ENCODE data around the gene MAP9. TPM values are rescaled to one million over a fixed set of nuclear protein-coding genes. Genes with fewer than 3 reads are reported as not detected.
"Not testable (repeated sequence)": the region's sequence is repeated elsewhere in the genome, so short reads cannot be mapped to it uniquely, and the experiment has no call there.

MAP9 gene
- total and polyA plus RNA-seq, 2 of the 4 experiments (the other 2 are of a cell fraction), result 4.0 to 6.6 TPM

DNA sequence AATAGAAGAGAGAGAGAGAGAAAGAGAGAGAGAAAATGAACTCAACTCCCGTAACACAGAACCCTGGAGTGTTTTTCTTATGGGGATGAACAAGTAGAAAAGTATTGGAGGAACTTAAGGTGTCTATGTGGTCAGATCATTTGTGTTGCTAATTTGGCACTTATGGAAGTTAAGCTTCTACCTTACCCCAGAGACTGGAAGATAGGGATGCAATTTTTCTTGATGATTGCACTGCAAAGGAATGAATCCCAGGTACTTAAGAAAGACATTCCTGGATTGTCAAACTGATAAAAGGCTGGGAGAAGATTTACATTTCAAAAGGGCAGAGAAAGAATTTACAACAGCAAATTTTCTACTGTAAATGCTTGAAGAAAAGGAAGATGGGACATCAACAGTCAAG lies 57.2 kb downstream of the MAP9 start:
- Histone ChIP-seq H3K14ac (replicated peaks; ENCODE audit: low read depth, low read length) (no peak overlapping the region), H3K4me2 (ENCODE audit: low read depth, low read length) (no peak overlapping the region), H3K56ac (ENCODE audit: extremely low read depth, insufficient read depth, low read length) (no peak overlapping the region), H3K27ac (ENCODE audit: insufficient read depth, low read length) (no peak overlapping the region), H4K5ac (ENCODE audit: low read depth, low read length) (no peak overlapping the region), H2AK5ac (ENCODE audit: low read depth, low read length) (no peak overlapping the region), H3K79me1 (ENCODE audit: low read depth in 1 of 2, low read length in 2 of 2) (no peaks in the 10 kb centered on the region), H3K9me3 (ENCODE audit: control insufficient read depth, insufficient read depth, low read length) (no peaks in the 10 kb centered on the region), H2BK20ac (ENCODE audit: low read depth, low read length) (no peak overlapping the region), H2AK9ac (replicated peaks; ENCODE audit: low read depth, low read length, poor library complexity) (no peak overlapping the region), H3K23ac (ENCODE audit: low read depth, low read length) (no peak overlapping the region), H2BK15ac (ENCODE audit: low read depth, low read length) (no peak overlapping the region), H3K4me3 (ENCODE audit: insufficient read depth, low read depth, low read length) (no peak overlapping the region), H4K20me1 (ENCODE audit: insufficient read depth, low read length) (no peaks in the 10 kb centered on the region), H2AFZ (replicated peaks; ENCODE audit: low read length, poor library complexity) (no peak overlapping the region), H3K9ac (ENCODE audit: low read depth, low read length) (no peak overlapping the region), H3K27me3 (ENCODE audit: control insufficient read depth, insufficient read depth, low read length) (no peaks in the 10 kb centered on the region; the same call in 1 of the 2 replicates), H3K18ac (ENCODE audit: low read depth, low read length) (no peak overlapping the region), H2BK120ac (ENCODE audit: low read depth, low read length) (no peak overlapping the region), H4K8ac (ENCODE audit: low read depth in 2 of 2, low read length in 2 of 2) (no peak overlapping the region), H4K91ac (ENCODE audit: insufficient read depth, low read depth, low read length) (no peak overlapping the region), H3K9me1 (ENCODE audit: insufficient read depth, low read length) (no peaks in the 10 kb centered on the region), H3K4me1 (ENCODE audit: control insufficient read depth, insufficient read depth, low read length) (no peaks in the 10 kb centered on the region), H3K4ac (ENCODE audit: low read depth, low read length) (no peak overlapping the region), H2BK5ac (ENCODE audit: low read depth, low read length, poor library complexity, severe bottlenecking) (no peak overlapping the region), H3K36me3 (ENCODE audit: control insufficient read depth, insufficient read depth, low read length) (no peaks in the 10 kb centered on the region)
- ChIA-PET POLR2A (ENCODE audit: unreplicated experiment) (no interaction called here), CTCF (no interaction called here)
- DNase-seq (no peak), ATAC-seq (ENCODE audit: low read depth) (no peak)
- WGBS, 2 experiments (ENCODE audit: extremely low coverage in 2 of 2, insufficient read length in 1 of 2), result no CpG with 5 or more reads among the region's 1 CpG
- no TSS peak for BruUV-seq (replicated peaks)
- dilution Hi-C loops (cut with HindIII; ENCODE audit: low sequenced_read_pairs, unreplicated experiment), result no loop called here
- TF ChIP-seq RFX5 (IDR thresholded peaks at IDR 0.05; ENCODE audit: low read depth, low read length), result no peak
- TF ChIP-seq POLR2A (IDR thresholded peaks at IDR 0.05; ENCODE audit: low read depth, low read length), result no peak
- TF ChIP-seq, protein P1, sequence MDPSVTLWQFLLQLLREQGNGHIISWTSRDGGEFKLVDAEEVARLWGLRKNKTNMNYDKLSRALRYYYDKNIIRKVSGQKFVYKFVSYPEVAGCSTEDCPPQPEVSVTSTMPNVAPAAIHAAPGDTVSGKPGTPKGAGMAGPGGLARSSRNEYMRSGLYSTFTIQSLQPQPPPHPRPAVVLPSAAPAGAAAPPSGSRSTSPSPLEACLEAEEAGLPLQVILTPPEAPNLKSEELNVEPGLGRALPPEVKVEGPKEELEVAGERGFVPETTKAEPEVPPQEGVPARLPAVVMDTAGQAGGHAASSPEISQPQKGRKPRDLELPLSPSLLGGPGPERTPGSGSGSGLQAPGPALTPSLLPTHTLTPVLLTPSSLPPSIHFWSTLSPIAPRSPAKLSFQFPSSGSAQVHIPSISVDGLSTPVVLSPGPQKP (IDR thresholded peaks at IDR 0.05; ENCODE audit: borderline replicate concordance, low read depth, low read length), result no peak
- TF ChIP-seq CEBPB (IDR thresholded peaks at IDR 0.05; ENCODE audit: low read depth, low read length), result no peak
- no peak for TF ChIP-seq BHLHE40 (IDR thresholded peaks at IDR 0.05; ENCODE audit: low read depth, low read length)
- TF ChIP-seq, protein P2, sequence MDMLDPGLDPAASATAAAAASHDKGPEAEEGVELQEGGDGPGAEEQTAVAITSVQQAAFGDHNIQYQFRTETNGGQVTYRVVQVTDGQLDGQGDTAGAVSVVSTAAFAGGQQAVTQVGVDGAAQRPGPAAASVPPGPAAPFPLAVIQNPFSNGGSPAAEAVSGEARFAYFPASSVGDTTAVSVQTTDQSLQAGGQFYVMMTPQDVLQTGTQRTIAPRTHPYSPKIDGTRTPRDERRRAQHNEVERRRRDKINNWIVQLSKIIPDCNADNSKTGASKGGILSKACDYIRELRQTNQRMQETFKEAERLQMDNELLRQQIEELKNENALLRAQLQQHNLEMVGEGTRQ (IDR thresholded peaks at IDR 0.05; ENCODE audit: low read depth, low read length), result no peak
- no peak for TF ChIP-seq FOS (IDR thresholded peaks at IDR 0.05; ENCODE audit: low read depth, low read length)
- intact Hi-C loops (cut with micrococcal nuclease), result no loop called here
- in situ Hi-C loops (cut with MboI; ENCODE audit: low sequenced_read_pairs), result no loop called here

DNA sequence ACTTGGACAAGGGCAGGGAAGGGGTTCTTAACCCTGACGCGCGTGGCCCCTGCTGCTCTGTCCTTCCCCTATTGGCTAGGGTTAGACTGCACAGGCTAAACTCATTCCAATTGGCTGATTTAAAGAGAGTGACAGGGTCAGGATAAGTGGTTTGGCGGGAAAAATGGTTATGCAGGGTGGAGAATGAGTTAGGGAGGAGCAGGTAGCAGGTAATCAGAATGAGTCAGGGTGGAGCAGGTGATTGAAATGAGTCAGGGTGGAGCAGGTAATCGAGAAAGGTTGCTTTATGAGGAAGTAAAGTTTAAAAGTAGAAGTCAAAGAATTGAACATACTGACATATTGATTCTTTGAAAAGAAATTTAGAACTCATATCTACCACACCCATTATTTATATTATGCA lies 64.7 kb downstream of the MAP9 start:
- H3K9me3 ChIP-seq (ENCODE audit: control insufficient read depth, insufficient read depth, low read length); H2AFZ ChIP-seq (replicated peaks; ENCODE audit: low read length, poor library complexity); H2BK5ac ChIP-seq (ENCODE audit: low read depth, low read length, poor library complexity, severe bottlenecking); H2AK9ac ChIP-seq (replicated peaks; ENCODE audit: low read depth, low read length, poor library complexity); DNase-seq; H3K14ac ChIP-seq (replicated peaks; ENCODE audit: low read depth, low read length); H2BK15ac ChIP-seq (ENCODE audit: low read depth, low read length); H3K4me1 ChIP-seq (ENCODE audit: control insufficient read depth, insufficient read depth, low read length); CTCF ChIA-PET; dilution Hi-C loops (cut with HindIII; ENCODE audit: low sequenced_read_pairs, unreplicated experiment); H2AK5ac ChIP-seq (ENCODE audit: low read depth, low read length); BruUV-seq (replicated peaks); H3K9ac ChIP-seq (ENCODE audit: low read depth, low read length); H3K36me3 ChIP-seq (ENCODE audit: control insufficient read depth, insufficient read depth, low read length); H4K91ac ChIP-seq (ENCODE audit: insufficient read depth, low read depth, low read length); intact Hi-C loops (cut with micrococcal nuclease); H3K79me1 ChIP-seq (ENCODE audit: low read depth in 1 of 2, low read length in 2 of 2); H3K18ac ChIP-seq (ENCODE audit: low read depth, low read length); H2BK20ac ChIP-seq (ENCODE audit: low read depth, low read length); H3K4me2 ChIP-seq (ENCODE audit: low read depth, low read length); H4K20me1 ChIP-seq (ENCODE audit: insufficient read depth, low read length); H3K23ac ChIP-seq (ENCODE audit: low read depth, low read length); H3K27me3 ChIP-seq (ENCODE audit: control insufficient read depth, insufficient read depth, low read length); H4K8ac ChIP-seq (ENCODE audit: low read depth in 2 of 2, low read length in 2 of 2); ATAC-seq (ENCODE audit: low read depth); H2BK120ac ChIP-seq (ENCODE audit: low read depth, low read length); H3K56ac ChIP-seq (ENCODE audit: extremely low read depth, insufficient read depth, low read length); H3K4me3 ChIP-seq (ENCODE audit: insufficient read depth, low read depth, low read length); H3K27ac ChIP-seq (ENCODE audit: insufficient read depth, low read length); H4K5ac ChIP-seq (ENCODE audit: low read depth, low read length); in situ Hi-C loops (cut with MboI; ENCODE audit: low sequenced_read_pairs); H3K9me1 ChIP-seq (ENCODE audit: insufficient read depth, low read length); POLR2A ChIA-PET (ENCODE audit: unreplicated experiment); H3K4ac ChIP-seq (ENCODE audit: low read depth, low read length): not testable (repeated sequence)
- 40% methylated on average over 1 of the region's 5 CpGs; no CpG with 5 or more reads in 1 of the 2 experiments for WGBS, 2 experiments (ENCODE audit: extremely low coverage in 2 of 2, insufficient read length in 1 of 2)
